AG08395 (cell line): ENCODE measurements around the gene PIGH.
A peak's percentile ranks its signal among the peaks of the same experiment; 100 is the strongest.
"Not testable (repeated sequence)": the region's sequence is repeated elsewhere in the genome, so short reads cannot be mapped to it uniquely, and the experiment has no call there.

Experiments
- DNase-seq: peaks from one replicate; pipeline ENCODE4 v3.0.0; 2012; ENCODE audit warnings: mixed read lengths, low spot score

The PIGH gene

GRCh38 chr14:67609642-67610310 is 9.7 kb upstream of the PIGH start:
- DNase-seq: no peak

GRCh38 chr14:67607646-67608045 is 7.6 kb upstream of the PIGH start:
- DNase-seq: no peak

- no peak for DNase-seq
These were observed 3.0 kb upstream of the PIGH start for GRCh38 chr14:67602995-67603545.

GRCh38 chr14:67602076-67602475 is 2.0 kb upstream of the PIGH start:
- DNase-seq: no peak

- not testable (repeated sequence) for DNase-seq
These were observed 500 bp upstream of the PIGH start for GRCh38 chr14:67600562-67600974.

- DNase-seq: no peak
These were observed 4.7 kb downstream of the PIGH start for GRCh38 chr14:67595392-67595791.

- not testable (repeated sequence) for DNase-seq
These were observed 6.4 kb downstream of the PIGH start for GRCh38 chr14:67593650-67594049.

GRCh38 chr14:67589204-67589770 is 10.8 kb downstream of the PIGH start:
- DNase-seq: no peak

GRCh38 chr14:67586369-67586768 is 13.7 kb downstream of the PIGH start:
- DNase-seq: no peak

- DNase-seq: no peak
These were observed 15.1 kb downstream of the PIGH start for GRCh38 chr14:67584978-67585377.

- peak; percentile 76 for DNase-seq
These were observed 16.1 kb downstream of the PIGH start for GRCh38 chr14:67583711-67584644.

GRCh38 chr14:67582061-67582460 is 18.0 kb downstream of the PIGH start:
- no peak for DNase-seq

GRCh38 chr14:67581643-67582042 is 18.4 kb downstream of the PIGH start:
- no peak for DNase-seq

GRCh38 chr14:67580336-67581171 is 19.5 kb downstream of the PIGH start:
- no peak for DNase-seq

GRCh38 chr14:67579636-67580035 is 20.4 kb downstream of the PIGH start:
- no peak for DNase-seq

GRCh38 chr14:67579040-67579439 is 21.0 kb downstream of the PIGH start:
- DNase-seq: no peak

GRCh38 chr14:67577909-67578749 is 21.9 kb downstream of the PIGH start:
- DNase-seq: no peak

- DNase-seq: no peak
These were observed 22.8 kb downstream of the PIGH start for GRCh38 chr14:67577181-67577808.

- no peak for DNase-seq
These were observed 23.7 kb downstream of the PIGH start for GRCh38 chr14:67576216-67576955.

- DNase-seq: no peak
These were observed 24.4 kb downstream of the PIGH start for GRCh38 chr14:67575684-67576083.
